ENCODE data around the gene NFXL1. TPM values are rescaled to one million over a fixed set of nuclear protein-coding genes. Genes with fewer than 3 reads are reported as not detected.

Gene NFXL1
- total RNA-seq, 2 experiments from 2014 or later: 9.0 to 9.9 TPM

DNA sequence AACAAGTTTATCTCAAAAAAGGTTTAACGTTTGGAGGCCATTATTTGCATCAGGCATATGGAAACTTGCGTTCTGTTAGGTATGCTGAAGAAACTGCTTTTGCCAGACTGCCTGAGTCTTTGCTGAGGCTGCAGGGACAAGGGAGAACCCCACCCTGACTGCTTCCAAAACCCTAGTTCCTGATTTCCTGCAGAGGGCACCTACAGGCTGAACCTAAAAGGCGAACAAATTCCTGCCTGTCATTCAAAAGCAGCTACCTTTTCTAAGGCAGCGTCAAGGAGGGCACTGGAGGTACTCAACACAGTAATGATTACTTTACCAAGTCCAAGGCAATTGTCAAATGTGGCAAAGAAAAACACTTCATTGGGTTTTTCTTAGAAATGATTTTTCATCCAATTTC is 75.9 kb downstream of the NFXL1 start:
- Histone ChIP-seq H3K9me3 (ENCODE audit: control insufficient read depth in 1 of 2, insufficient read depth in 1 of 2, low read length in 2 of 2) (no peaks in the 10 kb centered on the region), H3K4me3 (ENCODE audit: low read length) (no peak overlapping the region), H3K4me1 (ENCODE audit: insufficient read depth, low read length) (peaks cover 36% of the 10 kb centered on the region), H3K36me3 (ENCODE audit: insufficient read depth, low read length) (no peaks in the 10 kb centered on the region), H3K27ac (ENCODE audit: low read depth in 1 of 2, low read length in 2 of 2) (no peak overlapping the region), H3K27me3 (ENCODE audit: control insufficient read depth in 1 of 2, insufficient read depth in 2 of 2, low read length in 2 of 2) (no peaks in the 10 kb centered on the region)
- Mint-ChIP-seq H3K4me1 (ENCODE audit: low read depth) (peaks cover 37% of the 10 kb centered on the region), H3K36me3 (ENCODE audit: low read depth) (peaks cover 2% of the 10 kb centered on the region), H3K9me3 (no peaks in the 10 kb centered on the region), H3K27ac (no peak overlapping the region), H3K4me3 (peak overlapping the region; percentile 91), H3K27me3 (peaks cover 4% of the 10 kb centered on the region)
- TF ChIP-seq CTCF (IDR thresholded peaks at IDR 0.05): no peak
- intact Hi-C loops (cut with DNase I, micrococcal nuclease): loop anchor here in 1 of 2 experiments (5.0 kb wide), 1 partner anchor 141 kb away; no protein-coding TSS in a partner anchor
- CTCF ChIA-PET: interaction anchor here (1.3 kb wide), 1 partner anchor 8 kb away, joined by 5 read pairs; no protein-coding TSS in a partner anchor
- POLR2A ChIA-PET: no interaction called here
- no peak for ATAC-seq (ENCODE audit: poor library complexity)
- DNase-seq: no peak

DNA sequence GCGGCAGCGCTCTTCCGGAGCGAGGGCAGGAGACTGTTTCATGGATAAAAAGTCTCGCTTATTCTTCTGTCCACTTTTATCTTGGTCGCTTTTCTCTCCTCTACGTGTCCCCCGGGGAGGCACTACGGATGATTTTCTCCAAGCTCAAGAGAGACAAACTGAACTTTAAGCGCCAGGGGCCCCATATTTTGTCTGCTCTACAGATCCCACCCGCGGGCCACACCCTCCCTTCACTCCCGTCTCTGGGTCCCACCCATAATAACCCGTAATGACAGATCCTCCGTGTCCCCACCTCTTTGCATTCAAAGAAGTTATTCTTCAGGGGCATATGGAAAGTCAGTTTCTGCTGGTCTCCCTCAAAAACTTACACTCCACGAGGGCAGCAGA is 76.5 kb downstream of the NFXL1 start, which contains the start of gene CORIN:
TSS of gene CORIN (minus strand) at position 160 of the 387 bp plus-strand sequence. CDS start at position 42, 118 bp downstream.
- Mint-ChIP-seq H3K4me1 (ENCODE audit: low read depth) (peaks cover 37% of the 10 kb centered on the region), H3K27me3 (peaks cover 4% of the 10 kb centered on the region), H3K9me3 (no peaks in the 10 kb centered on the region), H3K4me3 (peak within 1 kb of the TSS; percentile 91), H3K27ac (peak within 1 kb of the TSS; percentile 68), H3K36me3 (ENCODE audit: low read depth) (no peaks in the 10 kb centered on the region)
- H3K27me3 ChIP-seq (ENCODE audit: control insufficient read depth in 1 of 2, insufficient read depth in 2 of 2, low read length in 2 of 2): no peaks in the 10 kb centered on the region
- ATAC-seq (ENCODE audit: poor library complexity): no peak
- DNase-seq: peak in 2 of 14 experiments; percentile 1 to 11
- H3K27ac ChIP-seq (ENCODE audit: low read depth in 1 of 2, low read length in 2 of 2): no peak within 1 kb of the TSS
- H3K4me3 ChIP-seq (ENCODE audit: low read length): peak within 1 kb of the TSS; percentile 74
- ChIA-PET POLR2A (interaction anchor here (0.7 to 1.7 kb wide), 4 partner anchors 11 to 239 kb away, joined by 3 to 7 read pairs (median 4); partner anchors contain the start of gene NFXL1), CTCF (no interaction called here)
- H3K9me3 ChIP-seq (ENCODE audit: control insufficient read depth in 1 of 2, insufficient read depth in 1 of 2, low read length in 2 of 2): no peaks in the 10 kb centered on the region
- intact Hi-C loops (cut with DNase I, micrococcal nuclease): loop anchor here in 1 of 2 experiments (5.0 kb wide), 1 partner anchor 141 kb away; no protein-coding TSS in a partner anchor
- TF ChIP-seq CTCF (IDR thresholded peaks at IDR 0.05): no peak
- H3K4me1 ChIP-seq (ENCODE audit: insufficient read depth, low read length): peaks cover 36% of the 10 kb centered on the region
- no peaks in the 10 kb centered on the region for H3K36me3 ChIP-seq (ENCODE audit: insufficient read depth, low read length)

GRCh38 chr4:47837094-47837907 is 77.1 kb downstream of the NFXL1 start:
- H3K9me3 Mint-ChIP-seq: no peaks in the 10 kb centered on the region
- H3K27me3 Mint-ChIP-seq: peaks cover 4% of the 10 kb centered on the region
- Histone ChIP-seq H3K27ac (ENCODE audit: low read depth in 1 of 2, low read length in 2 of 2) (no peak overlapping the region), H3K4me1 (ENCODE audit: insufficient read depth, low read length) (peaks cover 36% of the 10 kb centered on the region), H3K27me3 (ENCODE audit: control insufficient read depth in 1 of 2, insufficient read depth in 2 of 2, low read length in 2 of 2) (no peaks in the 10 kb centered on the region), H3K9me3 (ENCODE audit: control insufficient read depth in 1 of 2, insufficient read depth in 1 of 2, low read length in 2 of 2) (no peaks in the 10 kb centered on the region), H3K36me3 (ENCODE audit: insufficient read depth, low read length) (no peaks in the 10 kb centered on the region), H3K4me3 (ENCODE audit: low read length) (peak overlapping the region; percentile 74)
- no peak for TF ChIP-seq CTCF (IDR thresholded peaks at IDR 0.05)
- no peaks in the 10 kb centered on the region for H3K36me3 Mint-ChIP-seq (ENCODE audit: low read depth)
- H3K4me3 Mint-ChIP-seq: peak overlapping the region; percentile 91
- ChIA-PET POLR2A (interaction anchor here (0.5 to 1.7 kb wide), 5 partner anchors 10 to 262 kb away, joined by 3 to 7 read pairs (median 3); partner anchors contain the start of gene NFXL1), CTCF (interaction anchor here (0.8 to 1.1 kb wide), 5 partner anchors 9 to 287 kb away, joined by 3 to 5 read pairs (median 4); no protein-coding TSS in a partner anchor)
- DNase-seq (peak in 13 of 14 experiments; percentile 14 to 68 (median 34)), ATAC-seq (ENCODE audit: poor library complexity) (peak; percentile 53)
- H3K4me1 Mint-ChIP-seq (ENCODE audit: low read depth): peaks cover 37% of the 10 kb centered on the region
- intact Hi-C loops (cut with DNase I, micrococcal nuclease): loop anchor here in 1 of 2 experiments (5.0 kb wide), 1 partner anchor 140 kb away; no protein-coding TSS in a partner anchor
- H3K27ac Mint-ChIP-seq: peak overlapping the region; percentile 51

All from CD4-positive, alpha-beta T cell (primary cell).